ENCODE measurements around the gene ATF3.
A peak's percentile ranks its signal among the peaks of the same experiment; 100 is the strongest.

ATF3 gene

DNA sequence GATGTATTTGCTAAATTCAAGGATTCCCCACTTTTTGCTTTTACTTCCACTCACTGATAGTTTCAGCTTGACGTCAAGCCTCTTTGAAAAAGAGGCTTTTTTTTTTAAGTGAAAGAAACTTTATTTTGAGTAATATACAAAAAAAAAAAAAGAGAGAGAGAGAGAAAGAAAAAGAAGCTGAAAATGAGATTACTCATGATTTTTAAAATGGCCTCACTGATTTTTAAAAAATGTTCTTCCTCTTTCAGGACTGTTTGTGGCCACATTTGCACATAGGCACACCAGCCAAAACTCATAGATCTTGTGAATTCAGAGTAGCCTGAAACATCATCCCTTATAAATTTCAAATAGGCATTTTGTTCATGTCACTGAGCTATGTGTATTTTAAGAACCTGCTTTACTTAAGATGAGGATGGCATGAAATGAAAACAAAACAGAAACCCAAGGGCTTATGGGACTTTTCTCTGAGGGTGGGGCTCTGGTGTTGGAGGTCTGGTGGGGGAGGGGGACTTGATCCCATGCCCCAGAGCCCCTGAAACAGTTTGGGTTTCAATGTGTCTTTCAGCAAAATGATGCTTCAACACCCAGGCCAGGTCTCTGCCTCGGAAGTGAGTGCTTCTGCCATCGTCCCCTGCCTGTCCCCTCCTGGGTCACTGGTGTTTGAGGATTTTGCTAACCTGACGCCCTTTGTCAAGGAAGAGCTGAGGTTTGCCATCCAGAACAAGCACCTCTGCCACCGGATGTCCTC lies 6.1 kb downstream of the ATF3 start:
- no peak for TF ChIP-seq CTCF (IDR thresholded peaks at IDR 0.05; ENCODE audit: borderline replicate concordance, insufficient read depth, low read depth, low read length)
- peak overlapping the region; percentile 17 for H3K4me3 ChIP-seq (ENCODE audit: low read depth, low read length)

DNA sequence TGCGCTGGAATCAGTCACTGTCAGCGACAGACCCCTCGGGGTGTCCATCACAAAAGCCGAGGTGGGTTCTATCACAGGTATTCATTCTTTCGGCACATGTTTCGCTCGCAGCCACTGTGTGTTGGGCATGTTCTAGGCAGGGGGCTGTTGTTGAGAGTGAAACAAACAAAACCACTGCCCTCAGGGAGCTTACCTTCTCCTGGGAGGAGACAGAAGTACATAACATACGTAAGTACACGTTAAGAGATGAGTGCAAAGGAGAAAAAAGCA lies 6.6 kb downstream of the ATF3 start:
- no peak for TF ChIP-seq CTCF (IDR thresholded peaks at IDR 0.05; ENCODE audit: borderline replicate concordance, insufficient read depth, low read depth, low read length)

DNA sequence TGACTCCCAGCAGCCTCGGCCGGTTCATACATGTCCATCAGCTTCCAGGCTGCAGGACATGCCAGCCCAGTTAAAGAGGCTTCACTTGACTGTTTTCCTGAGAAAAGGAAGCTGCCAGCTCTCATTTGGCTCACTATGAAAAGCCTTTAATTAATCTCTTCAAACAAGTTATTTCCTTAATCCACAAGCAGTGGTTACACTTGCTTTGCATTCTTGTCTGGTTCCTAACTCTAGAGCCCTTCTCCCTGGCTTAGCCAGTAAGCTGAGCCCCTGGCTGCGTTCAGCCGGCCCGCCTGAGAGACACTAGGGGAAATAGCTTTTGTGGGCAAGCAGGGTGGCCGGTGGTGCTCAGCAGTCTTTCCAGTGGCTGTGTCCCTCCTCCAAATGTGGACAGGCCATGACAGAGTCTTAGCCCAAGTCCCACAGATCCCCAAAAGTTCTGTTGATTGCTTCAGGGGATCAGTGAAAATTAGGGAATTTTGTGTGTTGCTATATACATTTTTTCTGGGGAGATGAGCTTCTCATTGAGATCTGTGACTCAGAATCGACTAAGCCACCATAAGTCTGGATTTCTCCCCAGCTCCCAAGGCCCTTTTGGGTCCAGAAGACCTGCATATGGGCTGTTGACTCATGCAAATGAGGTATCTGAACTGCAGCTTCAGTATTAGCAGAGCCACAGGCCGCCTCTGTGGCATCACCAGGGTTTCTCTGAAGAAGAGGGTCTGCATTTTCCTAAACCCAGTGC lies 10.1 kb downstream of the ATF3 start:
- no peak overlapping the region for H3K4me3 ChIP-seq (ENCODE audit: low read depth, low read length)
- TF ChIP-seq CTCF (IDR thresholded peaks at IDR 0.05; ENCODE audit: borderline replicate concordance, insufficient read depth, low read depth, low read length) = no peak

More for the DNA sequence above, 6.6 kb downstream of the ATF3 start:
- H3K4me3 ChIP-seq (ENCODE audit: low read depth, low read length) = no peak overlapping the region

DNA sequence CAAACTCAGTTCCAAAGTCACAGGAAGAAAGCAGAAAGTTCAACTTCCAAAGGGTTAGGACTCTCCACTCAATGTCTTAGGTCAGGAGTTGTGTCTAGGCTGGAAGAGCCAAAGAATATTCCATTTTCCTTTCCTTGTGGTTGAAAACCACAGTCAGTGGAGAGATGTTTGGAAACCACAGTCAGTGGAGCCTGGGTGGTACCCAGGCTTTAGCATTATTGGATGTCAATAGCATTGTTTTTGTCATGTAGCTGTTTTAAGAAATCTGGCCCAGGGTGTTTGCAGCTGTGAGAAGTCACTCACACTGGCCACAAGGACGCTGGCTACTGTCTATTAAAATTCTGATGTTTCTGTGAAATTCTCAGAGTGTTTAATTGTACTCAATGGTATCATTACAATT lies 11.7 kb downstream of the ATF3 start:
- no peak for TF ChIP-seq CTCF (IDR thresholded peaks at IDR 0.05; ENCODE audit: borderline replicate concordance, insufficient read depth, low read depth, low read length)
- H3K4me3 ChIP-seq (ENCODE audit: low read depth, low read length) = no peak overlapping the region

- TF ChIP-seq CTCF (IDR thresholded peaks at IDR 0.05; ENCODE audit: borderline replicate concordance, insufficient read depth, low read depth, low read length) = no peak
- no peak overlapping the region for H3K4me3 ChIP-seq (ENCODE audit: low read depth, low read length)
These were observed 12.7 kb downstream of the ATF3 start for GRCh38 chr1:212621043-212621948.

- TF ChIP-seq CTCF (IDR thresholded peaks at IDR 0.05; ENCODE audit: borderline replicate concordance, insufficient read depth, low read depth, low read length) = no peak
- H3K4me3 ChIP-seq (ENCODE audit: low read depth, low read length) = no peak overlapping the region
These were observed 13.4 kb downstream of the ATF3 start for GRCh38 chr1:212621949-212622305.
